Pons (tissue), 1 donor: ENCODE measurements around the gene PDK2.

Experiments
- DNase-seq: peaks from one replicate; pipeline ENCODE4 v3.0.0-alpha.2; 2016; ENCODE audit warnings: low spot score

Gene PDK2

GRCh38 chr17:50135316-50136095 lies 40.4 kb downstream of the PDK2 start:
- no peak for DNase-seq

GRCh38 chr17:50136096-50136687 lies 41.0 kb downstream of the PDK2 start:
- no peak for DNase-seq

- DNase-seq, result no peak
These were observed 41.9 kb downstream of the PDK2 start for GRCh38 chr17:50137042-50137441.

GRCh38 chr17:50139185-50139783 lies 44.1 kb downstream of the PDK2 start:
- DNase-seq, result no peak

GRCh38 chr17:50139950-50140885 lies 45.1 kb downstream of the PDK2 start:
- no peak for DNase-seq

- DNase-seq, result no peak
These were observed 46.0 kb downstream of the PDK2 start for GRCh38 chr17:50141026-50141744.

- DNase-seq, result no peak
These were observed 46.6 kb downstream of the PDK2 start for GRCh38 chr17:50141745-50142110.

GRCh38 chr17:50143461-50144176 lies 48.5 kb downstream of the PDK2 start:
- no peak for DNase-seq

DNA sequence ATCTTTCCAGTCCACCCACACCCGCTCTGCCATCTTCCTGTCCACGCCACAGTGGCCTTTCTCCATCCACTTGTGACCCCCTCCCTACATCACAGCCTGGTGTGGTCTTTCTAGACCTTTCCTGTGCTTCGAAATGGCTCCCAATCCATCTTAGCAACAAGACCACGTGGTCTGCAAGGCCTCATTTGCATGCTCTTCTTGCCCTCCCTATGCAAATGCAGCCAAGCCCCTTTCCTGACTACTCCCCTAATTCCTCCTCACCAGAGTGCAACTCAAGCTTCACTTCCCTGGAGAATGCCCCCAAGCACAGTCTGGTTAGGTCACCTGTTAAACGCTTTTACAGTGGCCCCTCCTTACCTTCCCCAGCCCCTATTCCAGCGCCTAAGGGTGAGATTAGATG lies 49.2 kb downstream of the PDK2 start:
- no peak for DNase-seq

DNA sequence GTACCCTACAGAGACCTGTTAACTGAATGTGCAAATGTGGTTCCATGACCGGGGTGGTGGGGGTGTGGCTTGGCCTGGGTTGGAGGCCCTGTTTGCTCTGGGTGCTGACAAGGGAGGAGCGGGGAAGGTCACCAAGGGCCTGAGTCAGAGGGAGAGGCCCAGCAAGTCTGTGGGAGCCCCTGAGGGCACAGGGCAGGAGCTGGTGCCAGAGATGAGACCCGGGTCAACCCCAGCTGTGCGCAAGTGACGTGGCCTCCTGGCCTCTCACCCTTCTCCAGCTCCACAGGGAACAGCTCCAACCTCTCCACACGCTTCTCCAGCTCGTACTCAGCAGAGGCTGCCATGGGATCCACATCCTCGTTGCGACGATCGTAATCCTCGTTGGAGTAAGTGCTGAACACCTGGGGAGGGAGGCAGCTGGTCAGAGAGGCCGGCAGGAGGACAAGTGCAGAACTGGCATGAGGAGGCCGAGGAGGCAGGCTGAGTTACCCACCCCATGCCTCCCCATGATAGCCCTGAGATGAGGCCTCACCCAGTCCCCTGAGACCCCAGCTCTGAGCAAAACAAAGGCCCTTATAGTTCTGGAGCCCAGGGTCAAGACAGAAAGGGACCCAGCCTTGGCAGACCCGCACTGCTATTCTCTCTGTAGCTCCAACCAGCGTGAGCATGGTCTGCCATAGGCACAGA lies 49.8 kb downstream of the PDK2 start:
- DNase-seq, result no peak

GRCh38 chr17:50145532-50146229 lies 50.5 kb downstream of the PDK2 start:
- DNase-seq, result no peak

GRCh38 chr17:50146230-50146926 lies 51.2 kb downstream of the PDK2 start:
- no peak for DNase-seq

- DNase-seq, result no peak
These were observed 51.9 kb downstream of the PDK2 start for GRCh38 chr17:50146927-50147665.

GRCh38 chr17:50147841-50148225 lies 52.7 kb downstream of the PDK2 start:
- DNase-seq, result no peak

GRCh38 chr17:50148226-50149090 lies 53.3 kb downstream of the PDK2 start:
- DNase-seq, result peak; percentile 80

GRCh38 chr17:50149091-50149416 lies 53.9 kb downstream of the PDK2 start:
- no peak for DNase-seq
